ENCODE data around the gene PARD3. TPM values are rescaled to one million over a fixed set of nuclear protein-coding genes. Genes with fewer than 3 reads are reported as not detected.

PARD3 gene
- total and polyA plus RNA-seq, 10 of the 15 experiments (the other 5 are each of a cell fraction or from before 2014, with no cell fraction given), result 2.6 to 43.1 (median 13.9) TPM

- TF ChIP-seq E2F4 (IDR thresholded peaks at IDR 0.05; ENCODE audit: low read depth, low read length), result no peak
- no peak; the same call in 1 of the 2 replicates for TF ChIP-seq NR2F1 (conservative IDR thresholded peaks at IDR 0.05)
- TF ChIP-seq ZNF384 (IDR thresholded peaks at IDR 0.05; ENCODE audit: borderline replicate concordance, low read depth, low read length), result no peak
- TF ChIP-seq RUNX3 (IDR thresholded peaks at IDR 0.05; ENCODE audit: low read length), result peak; percentile 62
- TF ChIP-seq BACH1 (IDR thresholded peaks at IDR 0.05; ENCODE audit: borderline replicate concordance), result no peak
- no peak for TF ChIP-seq BCLAF1 (IDR thresholded peaks at IDR 0.05)
- TF ChIP-seq MXI1 (IDR thresholded peaks at IDR 0.05; ENCODE audit: low read depth, low read length), result no peak
- TF ChIP-seq EP300 (IDR thresholded peaks at IDR 0.05; ENCODE audit: borderline replicate concordance in 1 of 2, control insufficient read depth in 1 of 2, low read depth in 2 of 2, low read length in 2 of 2), result peak in 1 of 2 experiments; percentile 12; a peak in 1 of 4 replicates
- TF ChIP-seq STAT1 (conservative IDR thresholded peaks at IDR 0.05), result no peak
- TF ChIP-seq IRF4 (IDR thresholded peaks at IDR 0.05; ENCODE audit: low read depth, low read length), result no peak
- TF ChIP-seq SMAD1 (IDR thresholded peaks at IDR 0.05; ENCODE audit: low read depth, partially characterized antibody), result no peak
- peak; percentile 85 for TF ChIP-seq MLLT1 (IDR thresholded peaks at IDR 0.05)
- peak; percentile 47 for TF ChIP-seq MEF2B (IDR thresholded peaks at IDR 0.05; ENCODE audit: partially characterized antibody, poor library complexity, severe bottlenecking)
- TF ChIP-seq CBX5 (IDR thresholded peaks at IDR 0.05; ENCODE audit: low read depth), result no peak
- no peak for TF ChIP-seq CHD1 (IDR thresholded peaks at IDR 0.05; ENCODE audit: low read depth, low read length)
- no peak for TF ChIP-seq NFYB (IDR thresholded peaks at IDR 0.05; ENCODE audit: insufficient read depth, low read depth, low read length)
- TF ChIP-seq SKIL (IDR thresholded peaks at IDR 0.05; ENCODE audit: low read depth, poor library complexity, severe bottlenecking), result peak; percentile 90
- TF ChIP-seq ZNF622 (IDR thresholded peaks at IDR 0.05), result no peak
- TF ChIP-seq RB1 (IDR thresholded peaks at IDR 0.05; ENCODE audit: borderline replicate concordance), result no peak
- no peak for TF ChIP-seq RBBP5 (conservative IDR thresholded peaks at IDR 0.05)
- TF ChIP-seq CREM (IDR thresholded peaks at IDR 0.05; ENCODE audit: low read depth), result no peak
- peak; percentile 71; the same call in 1 of the 2 replicates for TF ChIP-seq DPF2 (IDR thresholded peaks at IDR 0.05)
- no peak for TF ChIP-seq EGR1 (IDR thresholded peaks at IDR 0.05; ENCODE audit: borderline replicate concordance in 1 of 2, low read depth in 2 of 2, low read length in 2 of 2)
- peak; percentile 82 for TF ChIP-seq ATF7 (IDR thresholded peaks at IDR 0.05; ENCODE audit: low read depth)
These were observed 290.6 kb downstream of the PARD3 start (continued) for GRCh38 chr10:34524369-34525091.

Measured in GM12878 (cell line).